GM23338 (cell line): Measurements from ENCODE around the gene PLEKHA7. TPM values are rescaled to one million over a fixed set of nuclear protein-coding genes. Genes with fewer than 3 reads are reported as not detected.

ENCODE experiments used
- ATAC-seq: fragments of 200-7000 bp; cut with Tn5 transposase; 3 replicates; pipeline ENCODE4 v1.9.1; 2020
- DNase-seq: peaks from one replicate; pipeline ENCODE4 v3.0.0-alpha.2; 2015; ENCODE audit warnings: low spot score
- H2AFZ ChIP-seq: fragments of 200-600 bp; sonication (generic); 2 replicates; pipeline ENCODE4 v1.8.0; 2016; ENCODE audit warnings: antibody characterized with exemption, mild to moderate bottlenecking, moderate library complexity
- H3F3A ChIP-seq: fragments of 200-600 bp; sonication (generic); replicated peaks from 2 replicates; pipeline ENCODE4 v1.8.0; 2017; ENCODE audit warnings: antibody characterized with exemption, mixed run types, low read depth
- H3K27ac ChIP-seq: fragments of 200-600 bp; sonication (generic); 2 replicates; pipeline ENCODE4 v1.6.1; 2016; ENCODE audit warnings: low read depth
- H3K27me3 ChIP-seq: fragments of 200-600 bp; sonication (generic); 2 replicates; pipeline ENCODE4 v1.8.0; 2016; ENCODE audit warnings: mild to moderate bottlenecking, mixed run types, moderate library complexity; ENCODE audit not compliant: insufficient read depth
- H3K36me3 ChIP-seq: fragments of 200-600 bp; sonication (generic); 2 replicates; pipeline ENCODE4 v1.8.0; 2016; ENCODE audit warnings: mild to moderate bottlenecking; ENCODE audit not compliant: insufficient read depth
- H3K4me1 ChIP-seq: fragments of 200-600 bp; sonication (generic); 2 replicates; pipeline ENCODE4 v1.8.0; 2016; ENCODE audit warnings: mild to moderate bottlenecking, moderate library complexity; ENCODE audit not compliant: insufficient read depth
- H3K4me2 ChIP-seq: fragments of 200-600 bp; sonication (generic); 2 replicates; pipeline ENCODE4 v1.7.1; 2017; ENCODE audit warnings: mixed run types
- H3K4me3 ChIP-seq: fragments of 200-600 bp; sonication (generic); 2 replicates; pipeline ENCODE4 v1.6.1; 2016; ENCODE audit warnings: mixed run types
- H3K79me2 ChIP-seq: fragments of 200-600 bp; sonication (generic); replicated peaks from 2 replicates; pipeline ENCODE4 v1.8.0; 2017; ENCODE audit warnings: mild to moderate bottlenecking; ENCODE audit not compliant: insufficient read depth
- H3K9me2 ChIP-seq: fragments of 200-600 bp; sonication (generic); 2 replicates; pipeline ENCODE4 v1.8.0; 2017; ENCODE audit not compliant: insufficient read depth
- H4K20me1 ChIP-seq: fragments of 200-600 bp; sonication (generic); replicated peaks from 2 replicates; pipeline ENCODE4 v1.8.0; 2017; ENCODE audit warnings: mild to moderate bottlenecking; ENCODE audit not compliant: insufficient read depth
- H3K27ac Mint-ChIP-seq: 2 replicates; pipeline ENCODE4 v1.8.0; 2020; ENCODE audit warnings: inconsistent platforms, mild to moderate bottlenecking, moderate library complexity, mixed read lengths
- H3K27me3 Mint-ChIP-seq: 3 replicates; pipeline ENCODE4 v1.8.0; 2022; ENCODE audit warnings: low read depth, mild to moderate bottlenecking, moderate library complexity, mixed read lengths, inconsistent platforms; ENCODE audit not compliant: insufficient read depth, poor library complexity
- H3K36me3 Mint-ChIP-seq: 3 replicates; pipeline ENCODE4 v1.8.0; 2021; ENCODE audit warnings: low read depth, mild to moderate bottlenecking, inconsistent platforms, moderate library complexity, mixed read lengths
- H3K4me1 Mint-ChIP-seq: 3 replicates; pipeline ENCODE4 v1.8.0; 2020; ENCODE audit warnings: mild to moderate bottlenecking, inconsistent platforms, mixed read lengths
- H3K4me3 Mint-ChIP-seq: 3 replicates; pipeline ENCODE4 v1.8.0; 2021; ENCODE audit warnings: moderate library complexity, mild to moderate bottlenecking, inconsistent platforms, mixed read lengths
- H3K9me3 Mint-ChIP-seq: 3 replicates; pipeline ENCODE4 v1.8.0; 2020; ENCODE audit warnings: moderate library complexity, mild to moderate bottlenecking, inconsistent platforms, mixed read lengths
- CREB1 ChIP-seq: fragments of 250-450 bp; sonication (Bioruptor Pico); IDR thresholded peaks from 2 replicates; pipeline ENCODE4 v1.5.0; 2020; ENCODE audit warnings: low read depth, mild to moderate bottlenecking, moderate library complexity
- CTCF ChIP-seq, 2 experiments: fragments of 200-600 bp in 1 of 2; sonication (generic) in 1 of 2; conservative IDR thresholded peaks; 2 replicates each; pipeline versions ENCODE4 v1.5.1 to v1.6.1; 2016 to 2017; ENCODE audit warnings: antibody characterized with exemption in 2 of 2, low read depth in 2 of 2, mild to moderate bottlenecking in 2 of 2, moderate library complexity in 1 of 2
- EZH2 ChIP-seq: fragments of 200-600 bp; sonication (generic); IDR thresholded peaks from one replicate; pipeline ENCODE4 v1.8.0; 2017; ENCODE audit warnings: antibody characterized with exemption, mild to moderate bottlenecking, low read depth; ENCODE audit not compliant: unreplicated experiment
- EZH2phosphoT487 ChIP-seq: fragments of 200-600 bp; sonication (generic); IDR thresholded peaks from one replicate; pipeline ENCODE4 v1.8.1; 2018; ENCODE audit warnings: antibody characterized with exemption; ENCODE audit not compliant: unreplicated experiment
- JUNB ChIP-seq: IDR thresholded peaks from one replicate; pipeline ENCODE4 v1.6.1; 2016; ENCODE audit warnings: antibody characterized with exemption; ENCODE audit not compliant: unreplicated experiment
- NANOG ChIP-seq: IDR thresholded peaks from 2 replicates; pipeline ENCODE4 v1.6.1; 2016; ENCODE audit warnings: antibody characterized with exemption, borderline replicate concordance
- POLR2AphosphoS5 ChIP-seq: IDR thresholded peaks from 2 replicates; pipeline ENCODE4 v1.6.1; 2016; ENCODE audit warnings: antibody characterized with exemption, low read depth
- REST ChIP-seq: IDR thresholded peaks from one replicate; pipeline ENCODE4 v1.6.1; 2018; ENCODE audit warnings: antibody characterized with exemption; ENCODE audit not compliant: unreplicated experiment
- ZNF114 ChIP-seq: fragments of 250-450 bp; sonication (Bioruptor Pico); IDR thresholded peaks from 2 replicates; pipeline ENCODE4 v1.5.0; 2020; ENCODE audit warnings: mild to moderate bottlenecking, moderate library complexity
- ZNF331 ChIP-seq: fragments of 250-450 bp; sonication (Bioruptor Pico); IDR thresholded peaks from 2 replicates; pipeline ENCODE4 v1.5.0; 2020; ENCODE audit warnings: low read depth, mild to moderate bottlenecking, moderate library complexity
- ZNF462 ChIP-seq: fragments of 250-450 bp; sonication (Bioruptor Pico); IDR thresholded peaks from 2 replicates; pipeline ENCODE4 v1.5.0; 2020; ENCODE audit warnings: mild to moderate bottlenecking, moderate library complexity
- polyA plus RNA-seq: library from polyadenylated mRNA; unstranded; fragments of >200 nt; fragmentation: Nextera tagmentation; extraction: Ambion mirVana; gene quantifications from 2 replicates; pipeline ENCODE4 v1.2.1, GENCODE V29; 2016
- total RNA-seq: library from RNA; depleted of rRNA; stranded (reverse); fragments of >200 nt; shearing (Covaris generic); gene quantifications from 2 replicates; pipeline ENCODE4 v1.2.3, GENCODE V29; 2014

The PLEKHA7 gene
- total and polyA plus RNA-seq, 2 experiments from 2014 or later, result 9.7 to 15.8 TPM

GRCh38 chr11:16843294-16843693, 170.9 kb downstream of the PLEKHA7 start:
- Histone ChIP-seq H3K4me1 (no peaks in the 10 kb centered on the region), H3K4me3 (no peak overlapping the region), H3F3A (no peaks in the 10 kb centered on the region), H2AFZ (no peak overlapping the region), H3K4me2 (no peak overlapping the region), H3K27me3 (no peaks in the 10 kb centered on the region), H3K27ac (no peak overlapping the region), H3K79me2 (no peaks in the 10 kb centered on the region), H3K36me3 (no peaks in the 10 kb centered on the region), H4K20me1 (no peaks in the 10 kb centered on the region), H3K9me2 (no peaks in the 10 kb centered on the region)
- TF ChIP-seq EZH2 (no peak), ZNF462 (CRISPR knock-in tag) (no peak), EZH2phosphoT487 (no peak), CREB1 (CRISPR knock-in tag) (no peak), POLR2AphosphoS5 (no peak)
- DNase-seq (no peak), ATAC-seq (no peak)
- H3K27me3 Mint-ChIP-seq, result peaks cover 2% of the 10 kb centered on the region
- no peaks in the 10 kb centered on the region; the same call in 2 of the 3 replicates for H3K4me1 Mint-ChIP-seq
- H3K4me3 Mint-ChIP-seq, result no peak overlapping the region
- H3K9me3 Mint-ChIP-seq, result no peaks in the 10 kb centered on the region
- peaks cover 10% of the 10 kb centered on the region; the same call in 2 of the 3 replicates for H3K36me3 Mint-ChIP-seq
- no peak overlapping the region for H3K27ac Mint-ChIP-seq

GRCh38 chr11:16841984-16842383, 172.2 kb downstream of the PLEKHA7 start:
- Mint-ChIP-seq H3K36me3 (peaks cover 10% of the 10 kb centered on the region; the same call in 2 of the 3 replicates), H3K9me3 (no peaks in the 10 kb centered on the region), H3K4me1 (no peaks in the 10 kb centered on the region; the same call in 2 of the 3 replicates), H3K27me3 (peaks cover 2% of the 10 kb centered on the region), H3K4me3 (no peak overlapping the region), H3K27ac (no peak overlapping the region)
- Histone ChIP-seq H4K20me1 (no peaks in the 10 kb centered on the region), H3K27ac (no peak overlapping the region), H2AFZ (no peak overlapping the region), H3K27me3 (no peaks in the 10 kb centered on the region), H3F3A (no peaks in the 10 kb centered on the region), H3K4me3 (no peak overlapping the region), H3K4me1 (no peaks in the 10 kb centered on the region), H3K79me2 (no peaks in the 10 kb centered on the region), H3K9me2 (no peaks in the 10 kb centered on the region), H3K36me3 (no peaks in the 10 kb centered on the region), H3K4me2 (no peak overlapping the region)
- DNase-seq, result no peak
- no peak for ATAC-seq
- TF ChIP-seq CREB1 (CRISPR knock-in tag) (no peak), JUNB (no peak), ZNF114 (CRISPR knock-in tag) (no peak), REST (no peak), ZNF331 (CRISPR knock-in tag) (no peak), NANOG (no peak), EZH2phosphoT487 (no peak), CTCF (conservative IDR thresholded peaks at IDR 0.05; ENCODE audit: low read depth in 2 of 2) (no peak)
